Activated CD8-positive, alpha-beta memory T cell treated with anti-CD3 and anti-CD28 coated beads, Interleukin-2, amount 10 ng/mL, durations not matched to agents 7 days and 5 days (primary cell): ENCODE measurements around the gene KRTAP12-1. TPM values are rescaled to one million over a fixed set of nuclear protein-coding genes. Genes with fewer than 3 reads are reported as not detected.
"Not testable (repeated sequence)": the region's sequence is repeated elsewhere in the genome, so short reads cannot be mapped to it uniquely, and the experiment has no call there.

Source experiments
- ATAC-seq: fragments of 150-1000 bp; cut with Tn5 transposase; one replicate; pipeline ENCODE4 v1.10.0; 2021; ENCODE audit warnings: moderate library complexity
- CTCF ChIA-PET: fragments of 350-600 bp; sonication (Branson Sonifier 250); formaldehyde crosslinking; loops from one replicate; lab custom pipeline; 2021; ENCODE audit warnings: antibody characterized with exemption; lab: Charles Lee
- DNase-seq: peaks from one replicate; pipeline ENCODE4 v3.0.0-alpha.2; 2020
- H3K27ac Mint-ChIP-seq: one replicate; pipeline ENCODE4 v1.8.0; 2021; ENCODE audit warnings: mild to moderate bottlenecking, mixed read lengths
- H3K27me3 Mint-ChIP-seq: one replicate; pipeline ENCODE4 v1.8.0; 2021; ENCODE audit warnings: mixed read lengths
- H3K36me3 Mint-ChIP-seq: one replicate; pipeline ENCODE4 v1.8.0; 2021; ENCODE audit warnings: mild to moderate bottlenecking, mixed read lengths
- H3K4me1 Mint-ChIP-seq: one replicate; pipeline ENCODE4 v1.8.0; 2021; ENCODE audit warnings: mixed read lengths
- H3K4me3 Mint-ChIP-seq: one replicate; pipeline ENCODE4 v1.8.0; 2021; ENCODE audit warnings: mild to moderate bottlenecking, moderate library complexity, mixed read lengths
- H3K9me3 Mint-ChIP-seq: one replicate; pipeline ENCODE4 v1.8.0; 2022; ENCODE audit warnings: low read depth, mixed read lengths
- total RNA-seq, 2 experiments: library from RNA; stranded (reverse); gene quantifications; one replicate each; pipeline ENCODE4 v1.2.3, GENCODE V29; 2021

KRTAP12-1 gene
- total RNA-seq, 2 experiments from 2014 or later, result not detected

DNA sequence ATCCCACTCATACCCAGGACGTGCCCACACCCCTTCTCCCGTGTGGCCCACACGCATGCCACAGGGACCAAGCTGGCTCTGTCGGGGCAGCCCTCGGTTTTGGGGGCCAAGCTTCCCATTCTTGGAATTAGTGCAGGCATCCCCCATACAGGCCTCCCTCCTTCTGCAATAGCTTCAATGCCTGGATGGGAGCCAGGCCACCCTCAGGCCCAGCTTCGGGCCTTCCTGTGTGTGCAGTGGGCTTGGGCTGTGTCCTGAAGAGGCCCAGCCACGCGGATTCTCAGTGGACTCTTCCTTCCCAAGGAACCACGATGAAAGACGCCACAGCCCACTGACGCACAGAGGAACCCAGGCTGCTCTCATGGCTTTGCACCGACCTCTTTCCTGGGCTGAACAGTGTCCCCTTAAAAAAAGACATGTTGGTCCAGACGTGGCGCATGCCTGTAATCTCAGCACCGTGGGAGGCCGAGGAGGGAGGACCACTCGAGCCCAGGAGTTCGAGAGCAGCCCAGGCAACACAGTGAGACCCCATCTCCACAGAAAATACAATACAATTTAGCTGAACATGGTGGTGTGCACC is 32.4 kb downstream of the KRTAP12-1 start:
- DNase-seq (no peak), ATAC-seq (no peak)
- no peaks in the 10 kb centered on the region for H3K27me3 Mint-ChIP-seq
- CTCF ChIA-PET, result interaction anchor here (1.4 kb wide), 1 partner anchor 9 kb away, joined by 4 read pairs; no protein-coding TSS in a partner anchor
- no peak overlapping the region for H3K4me3 Mint-ChIP-seq
- H3K9me3 Mint-ChIP-seq, result peaks cover 5% of the 10 kb centered on the region
- H3K27ac Mint-ChIP-seq, result no peak overlapping the region
- peaks cover 13% of the 10 kb centered on the region for H3K36me3 Mint-ChIP-seq
- H3K4me1 Mint-ChIP-seq, result peaks cover 15% of the 10 kb centered on the region

DNA sequence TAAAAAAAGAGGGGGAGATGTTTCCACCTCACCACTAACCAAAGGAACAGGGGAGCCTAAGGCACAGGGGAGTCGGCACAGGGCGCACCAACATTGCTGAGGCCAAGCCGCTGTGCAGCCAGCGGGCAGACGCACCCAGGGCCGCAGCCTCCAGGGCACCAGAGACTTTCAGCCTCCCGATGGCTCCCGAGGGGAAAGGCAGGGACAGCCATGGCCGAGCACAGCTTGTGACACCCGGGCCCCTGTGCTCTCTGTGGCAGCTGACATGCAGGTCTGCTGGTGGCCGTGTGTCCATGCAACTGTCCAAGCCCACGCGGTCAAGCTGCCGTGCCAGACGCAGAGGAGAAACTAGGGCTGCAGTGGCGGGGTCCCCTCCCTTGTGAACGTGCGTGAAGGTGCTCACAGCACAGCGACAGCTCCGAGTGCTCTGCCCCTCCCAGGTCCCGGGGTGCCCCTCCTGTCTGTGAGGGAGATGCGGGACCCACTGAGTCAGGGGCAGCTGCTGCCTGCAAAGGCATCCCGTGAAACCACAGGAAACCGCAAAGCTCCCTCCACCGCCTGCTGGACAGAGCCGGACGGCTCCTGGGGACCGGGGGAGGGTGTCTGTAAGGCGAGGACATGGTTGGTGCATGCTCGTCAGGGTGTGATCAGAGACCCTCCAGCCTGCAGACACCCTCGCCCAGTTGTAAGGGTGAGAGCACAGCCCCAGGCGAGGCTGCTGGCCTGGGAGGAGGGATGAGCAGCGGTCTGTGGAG is 33.2 kb downstream of the KRTAP12-1 start:
- ATAC-seq, result no peak
- CTCF ChIA-PET, result interaction anchor here (1.4 kb wide), 1 partner anchor 10 kb away, joined by 4 read pairs; no protein-coding TSS in a partner anchor
- Mint-ChIP-seq H3K4me1 (peaks cover 6% of the 10 kb centered on the region), H3K27me3 (no peaks in the 10 kb centered on the region), H3K4me3 (no peak overlapping the region), H3K36me3 (peaks cover 10% of the 10 kb centered on the region), H3K27ac (no peak overlapping the region), H3K9me3 (peaks cover 14% of the 10 kb centered on the region)
- no peak for DNase-seq

DNA sequence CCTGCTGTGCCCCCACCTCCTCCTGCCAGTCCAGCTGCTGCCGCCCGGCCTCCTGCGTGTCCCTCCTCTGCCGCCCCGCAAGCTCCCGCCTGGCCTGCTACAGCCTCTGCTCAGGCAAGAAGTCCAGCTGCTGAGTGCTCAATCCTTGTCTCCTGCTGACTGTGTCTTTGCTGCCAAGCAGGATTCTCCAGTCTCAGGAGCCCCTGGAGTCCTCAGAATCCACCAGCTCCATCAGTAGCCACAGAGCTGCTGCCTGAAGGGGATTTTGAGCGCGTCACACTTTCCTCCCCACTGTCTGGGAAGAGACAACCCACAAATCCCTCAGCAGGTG is 34.8 kb downstream of the KRTAP12-1 start:
- CTCF ChIA-PET, result no interaction called here
- H3K4me3 Mint-ChIP-seq, result no peak overlapping the region
- no peaks in the 10 kb centered on the region for H3K27me3 Mint-ChIP-seq
- DNase-seq, result no peak
- peaks cover 13% of the 10 kb centered on the region for H3K36me3 Mint-ChIP-seq
- peaks cover 24% of the 10 kb centered on the region for H3K9me3 Mint-ChIP-seq
- H3K4me1 Mint-ChIP-seq, result peaks cover 6% of the 10 kb centered on the region
- no peak for ATAC-seq
- no peak overlapping the region for H3K27ac Mint-ChIP-seq

DNA sequence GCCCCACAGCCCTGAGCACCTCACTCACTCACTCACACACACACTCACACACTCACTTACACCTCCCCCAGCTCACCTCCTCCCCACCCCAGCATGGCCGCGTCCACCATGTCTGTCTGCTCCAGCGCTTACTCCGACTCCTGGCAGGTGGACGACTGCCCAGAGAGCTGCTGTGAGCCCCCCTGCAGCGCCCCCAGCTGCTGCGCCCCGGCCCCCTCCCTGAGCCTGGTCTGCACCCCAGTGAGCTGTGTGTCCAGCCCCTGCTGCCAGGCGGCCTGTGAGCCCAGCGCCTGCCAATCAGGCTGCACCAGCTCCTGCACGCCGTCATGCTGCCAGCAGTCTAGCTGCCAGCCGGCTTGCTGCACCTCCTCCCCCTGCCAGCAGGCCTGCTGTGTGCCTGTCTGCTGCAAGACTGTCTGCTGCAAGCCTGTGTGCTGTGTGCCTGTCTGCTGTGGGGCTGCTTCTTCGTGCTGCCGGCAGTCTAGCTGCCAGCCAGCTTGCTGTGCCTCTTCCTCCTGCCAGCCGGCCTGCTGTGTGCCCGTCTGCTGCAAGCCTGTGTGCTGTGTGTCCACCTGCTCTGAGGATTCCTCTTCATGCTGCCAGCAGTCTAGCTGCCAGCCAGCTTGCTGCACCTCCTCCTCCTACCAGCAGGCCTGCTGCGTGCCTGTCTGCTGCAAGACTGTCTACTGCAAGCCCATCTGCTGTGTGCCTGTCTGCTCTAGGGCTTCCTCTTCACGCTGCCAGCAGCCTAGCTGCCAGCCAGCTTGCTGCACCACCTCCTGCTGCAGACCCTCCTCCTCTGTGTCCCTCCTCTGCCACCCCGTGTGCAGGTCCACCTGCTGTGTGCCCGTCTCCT is 35.4 kb downstream of the KRTAP12-1 start, which contains the start of gene KRTAP10-11:
Gene KRTAP10-11 (plus strand): TSS at position 49 of the 856 bp plus-strand sequence. CDS start 45 bp downstream, at position 94.
- H3K9me3 Mint-ChIP-seq, result peaks cover 29% of the 10 kb centered on the region
- peaks cover 13% of the 10 kb centered on the region for H3K36me3 Mint-ChIP-seq
- H3K27ac Mint-ChIP-seq, DNase-seq, H3K4me1 Mint-ChIP-seq, H3K27me3 Mint-ChIP-seq, H3K4me3 Mint-ChIP-seq, CTCF ChIA-PET, ATAC-seq: not testable (repeated sequence)

DNA sequence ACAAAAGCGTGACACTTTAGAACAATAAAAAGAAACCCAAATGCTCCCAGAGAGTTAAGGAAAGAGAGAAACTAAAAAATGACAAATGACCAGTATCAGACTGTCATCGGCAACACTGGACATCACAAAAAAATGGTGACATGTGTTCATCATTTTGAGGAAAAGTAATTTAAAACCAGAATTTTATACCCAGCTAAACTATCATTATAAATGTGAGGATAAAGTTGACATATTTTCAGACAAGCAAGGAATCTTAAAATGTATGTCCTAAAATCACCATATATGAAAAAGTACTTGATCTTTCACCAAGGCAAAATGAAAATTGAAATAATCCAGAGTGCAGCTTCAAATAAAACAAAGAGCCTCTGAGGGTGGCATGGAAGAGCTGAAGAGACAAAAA is 37.1 kb downstream of the KRTAP12-1 start:
- CTCF ChIA-PET, result no interaction called here
- DNase-seq (no peak), ATAC-seq (no peak)
- no peak overlapping the region for H3K4me3 Mint-ChIP-seq
- peaks cover 15% of the 10 kb centered on the region for H3K36me3 Mint-ChIP-seq
- H3K9me3 Mint-ChIP-seq, result peaks cover 38% of the 10 kb centered on the region
- H3K4me1 Mint-ChIP-seq, result peaks cover 3% of the 10 kb centered on the region
- H3K27ac Mint-ChIP-seq, result no peak overlapping the region
- H3K27me3 Mint-ChIP-seq, result peaks cover 5% of the 10 kb centered on the region

GRCh38 chr21:44643741-44644310 is 38.1 kb downstream of the KRTAP12-1 start:
- H3K27me3 Mint-ChIP-seq, result peaks cover 5% of the 10 kb centered on the region
- ATAC-seq (no peak), DNase-seq (no peak)
- H3K9me3 Mint-ChIP-seq, result peaks cover 40% of the 10 kb centered on the region
- H3K36me3 Mint-ChIP-seq, result peaks cover 15% of the 10 kb centered on the region
- H3K4me1 Mint-ChIP-seq, result peaks cover 3% of the 10 kb centered on the region
- CTCF ChIA-PET, result no interaction called here
- no peak overlapping the region for H3K27ac Mint-ChIP-seq
- no peak overlapping the region for H3K4me3 Mint-ChIP-seq

DNA sequence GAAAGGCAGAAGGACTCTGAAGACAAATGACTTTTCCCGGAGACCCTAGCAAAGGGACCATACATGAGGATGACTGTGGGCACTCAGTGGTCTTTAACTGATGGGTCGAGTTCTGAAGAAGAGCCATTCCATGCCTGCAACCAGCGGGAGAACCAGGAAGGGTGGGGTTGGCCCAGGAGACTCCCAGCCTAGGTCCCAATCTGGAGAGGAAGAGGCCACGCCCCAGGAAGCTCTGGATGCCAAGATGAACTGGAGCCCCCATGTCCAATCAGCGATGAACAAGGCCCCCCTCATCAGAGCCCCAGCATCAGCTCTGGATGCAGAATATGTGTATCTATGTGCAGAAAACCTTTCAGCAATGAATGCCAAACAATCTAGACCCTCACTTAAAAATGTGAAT is 41.2 kb downstream of the KRTAP12-1 start:
- Mint-ChIP-seq H3K4me1 (peaks cover 3% of the 10 kb centered on the region), H3K27ac (no peak overlapping the region), H3K4me3 (no peak overlapping the region), H3K36me3 (peaks cover 15% of the 10 kb centered on the region), H3K9me3 (peaks cover 40% of the 10 kb centered on the region), H3K27me3 (peaks cover 5% of the 10 kb centered on the region)
- DNase-seq, result no peak
- CTCF ChIA-PET, result no interaction called here
- no peak for ATAC-seq

DNA sequence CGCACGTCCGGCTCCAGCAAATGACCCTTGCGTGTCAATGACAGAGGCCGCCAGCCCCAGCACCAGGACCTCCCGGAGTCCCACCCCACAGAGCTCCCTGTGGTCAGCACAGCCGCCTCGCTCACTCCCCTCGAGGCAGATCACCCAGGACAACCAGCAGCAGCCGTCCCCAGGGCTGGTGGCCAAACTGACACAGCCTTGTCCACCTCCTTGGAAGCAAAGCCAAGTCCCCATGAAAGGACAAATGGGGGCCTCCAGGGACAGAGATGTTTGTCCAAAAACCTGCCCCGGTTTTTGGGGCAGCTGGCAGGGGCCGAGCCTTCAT is 42.7 kb downstream of the KRTAP12-1 start:
- H3K4me3 Mint-ChIP-seq, result no peak overlapping the region
- H3K36me3 Mint-ChIP-seq, result peaks cover 10% of the 10 kb centered on the region
- CTCF ChIA-PET, result no interaction called here
- peaks cover 32% of the 10 kb centered on the region for H3K9me3 Mint-ChIP-seq
- H3K4me1 Mint-ChIP-seq, result peaks cover 3% of the 10 kb centered on the region
- no peak for DNase-seq
- H3K27me3 Mint-ChIP-seq, result peaks cover 9% of the 10 kb centered on the region
- no peak overlapping the region for H3K27ac Mint-ChIP-seq
- ATAC-seq, result no peak

GRCh38 chr21:44638506-44639330 is 43.2 kb downstream of the KRTAP12-1 start:
- H3K4me3 Mint-ChIP-seq, H3K27ac Mint-ChIP-seq: not testable (repeated sequence)

DNA sequence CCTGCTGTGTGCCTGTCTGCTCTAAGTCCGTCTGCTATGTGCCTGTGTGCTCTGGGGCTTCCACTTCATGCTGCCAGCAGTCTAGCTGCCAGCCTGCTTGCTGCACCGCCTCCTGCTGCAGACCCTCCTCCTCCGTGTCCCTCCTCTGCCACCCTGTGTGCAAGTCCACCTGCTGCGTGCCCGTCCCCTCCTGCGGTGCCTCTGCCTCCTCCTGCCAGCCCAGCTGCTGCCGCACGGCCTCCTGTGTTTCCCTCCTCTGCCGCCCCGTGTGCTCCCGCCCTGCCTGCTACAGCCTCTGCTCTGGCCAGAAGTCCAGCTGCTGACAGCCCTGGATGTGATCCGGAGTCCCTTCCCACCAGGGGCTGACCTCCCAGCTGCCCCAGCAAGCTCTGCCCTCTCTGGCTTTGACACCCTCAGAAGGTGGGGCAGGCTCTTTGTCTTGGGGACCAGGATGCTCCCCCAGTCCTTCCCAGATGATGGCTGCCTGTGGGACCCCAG is 44.1 kb downstream of the KRTAP12-1 start:
- H3K4me1 Mint-ChIP-seq, DNase-seq, H3K36me3 Mint-ChIP-seq, ATAC-seq, H3K27ac Mint-ChIP-seq, CTCF ChIA-PET, H3K4me3 Mint-ChIP-seq: not testable (repeated sequence)
- H3K9me3 Mint-ChIP-seq, result peaks cover 22% of the 10 kb centered on the region
- peaks cover 14% of the 10 kb centered on the region for H3K27me3 Mint-ChIP-seq

More at GRCh38 chr21:44638506-44639330, 43.2 kb downstream of the KRTAP12-1 start:
- H3K36me3 Mint-ChIP-seq, H3K27me3 Mint-ChIP-seq, DNase-seq, H3K4me1 Mint-ChIP-seq, ATAC-seq, CTCF ChIA-PET: not testable (repeated sequence)
- H3K9me3 Mint-ChIP-seq, result peaks cover 26% of the 10 kb centered on the region

GRCh38 chr21:44637018-44637850 is 44.7 kb downstream of the KRTAP12-1 start, which contains the start of gene KRTAP10-10:
KRTAP10-10 (plus strand) TSS chr21:44637356; CDS start chr21:44637418, 62 bp downstream.
- CTCF ChIA-PET, result no interaction called here
- H3K27ac Mint-ChIP-seq, result no peak within 1 kb of the TSS

More at GRCh38 chr21:44637018-44637850, 44.7 kb downstream of the KRTAP12-1 start, which contains the start of gene KRTAP10-10:
- Mint-ChIP-seq H3K36me3 (peaks cover 3% of the 10 kb centered on the region), H3K4me3 (no peak within 1 kb of the TSS), H3K9me3 (peaks cover 20% of the 10 kb centered on the region), H3K4me1 (no peaks in the 10 kb centered on the region), H3K27me3 (peaks cover 14% of the 10 kb centered on the region)
- DNase-seq, result no peak
- no peak for ATAC-seq
